Measurements from ENCODE around the gene MARCKSL1.

Gene MARCKSL1

DNA sequence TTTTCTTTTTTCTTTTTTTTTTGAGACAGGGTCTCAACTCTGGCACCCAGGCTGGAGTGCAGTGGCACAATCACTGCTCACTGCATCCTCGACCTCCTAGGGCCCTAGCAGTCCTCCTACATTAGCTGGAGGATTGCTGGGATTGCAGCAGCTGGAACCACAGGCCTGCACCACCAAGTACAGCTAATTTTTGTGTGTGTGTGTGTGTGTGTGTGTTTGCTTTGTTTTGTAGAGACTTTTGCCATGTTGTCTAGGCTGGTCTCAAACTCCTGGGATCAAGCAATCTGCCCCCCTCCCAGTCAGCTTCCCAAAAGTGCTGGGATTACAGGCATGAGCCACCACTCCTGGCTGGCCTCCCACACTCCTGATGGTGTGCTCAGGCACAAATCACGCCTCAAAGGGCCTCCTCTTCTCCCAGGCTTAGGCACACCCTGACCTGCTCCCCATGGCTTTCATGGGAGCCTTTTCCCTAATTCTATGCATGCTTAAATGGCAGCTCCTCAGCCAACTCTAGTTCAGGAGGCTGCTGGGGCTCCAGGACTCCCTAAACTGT lies 16.9 kb upstream of the MARCKSL1 start:
- no peak overlapping the region for H3K4me3 ChIP-seq (ENCODE audit: low read length)
- DNase-seq (ENCODE audit: low read depth): no peak
- TF ChIP-seq, protein P1, sequence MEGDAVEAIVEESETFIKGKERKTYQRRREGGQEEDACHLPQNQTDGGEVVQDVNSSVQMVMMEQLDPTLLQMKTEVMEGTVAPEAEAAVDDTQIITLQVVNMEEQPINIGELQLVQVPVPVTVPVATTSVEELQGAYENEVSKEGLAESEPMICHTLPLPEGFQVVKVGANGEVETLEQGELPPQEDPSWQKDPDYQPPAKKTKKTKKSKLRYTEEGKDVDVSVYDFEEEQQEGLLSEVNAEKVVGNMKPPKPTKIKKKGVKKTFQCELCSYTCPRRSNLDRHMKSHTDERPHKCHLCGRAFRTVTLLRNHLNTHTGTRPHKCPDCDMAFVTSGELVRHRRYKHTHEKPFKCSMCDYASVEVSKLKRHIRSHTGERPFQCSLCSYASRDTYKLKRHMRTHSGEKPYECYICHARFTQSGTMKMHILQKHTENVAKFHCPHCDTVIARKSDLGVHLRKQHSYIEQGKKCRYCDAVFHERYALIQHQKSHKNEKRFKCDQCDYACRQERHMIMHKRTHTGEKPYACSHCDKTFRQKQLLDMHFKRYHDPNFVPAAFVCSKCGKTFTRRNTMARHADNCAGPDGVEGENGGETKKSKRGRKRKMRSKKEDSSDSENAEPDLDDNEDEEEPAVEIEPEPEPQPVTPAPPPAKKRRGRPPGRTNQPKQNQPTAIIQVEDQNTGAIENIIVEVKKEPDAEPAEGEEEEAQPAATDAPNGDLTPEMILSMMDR (IDR thresholded peaks at IDR 0.05; ENCODE audit: insufficient read depth, low read depth, low read length, missing control alignments): no peak

DNA sequence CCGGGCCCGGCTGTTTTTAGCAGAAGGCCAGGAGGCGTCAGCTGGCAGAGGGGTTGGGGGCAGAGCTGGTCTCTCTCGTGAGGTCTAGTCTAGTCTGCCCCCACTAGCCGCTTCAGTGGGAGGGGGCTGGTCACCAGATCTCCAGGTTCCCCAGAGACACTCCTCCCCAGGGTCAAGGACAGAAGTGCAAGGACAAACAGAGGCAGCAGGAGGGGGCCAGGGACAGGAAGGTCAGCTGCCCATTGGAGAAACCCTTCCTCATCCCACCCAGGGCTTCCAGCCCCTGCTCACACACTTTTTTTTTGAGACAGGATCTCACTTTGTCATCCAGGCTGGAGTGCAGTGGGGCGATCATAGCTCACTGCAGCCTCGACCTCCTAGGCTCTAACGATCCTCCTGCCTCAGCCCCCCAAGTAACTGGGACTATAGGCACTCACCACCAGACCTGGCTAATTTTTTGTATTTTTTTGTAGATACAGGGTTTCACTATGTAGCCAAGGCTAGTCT lies 16.3 kb upstream of the MARCKSL1 start:
- peak overlapping the region; percentile 60 for H3K4me3 ChIP-seq (ENCODE audit: low read length)
- TF ChIP-seq, protein P1 (IDR thresholded peaks at IDR 0.05; ENCODE audit: insufficient read depth, low read depth, low read length, missing control alignments): no peak
- no peak for DNase-seq (ENCODE audit: low read depth)

DNA sequence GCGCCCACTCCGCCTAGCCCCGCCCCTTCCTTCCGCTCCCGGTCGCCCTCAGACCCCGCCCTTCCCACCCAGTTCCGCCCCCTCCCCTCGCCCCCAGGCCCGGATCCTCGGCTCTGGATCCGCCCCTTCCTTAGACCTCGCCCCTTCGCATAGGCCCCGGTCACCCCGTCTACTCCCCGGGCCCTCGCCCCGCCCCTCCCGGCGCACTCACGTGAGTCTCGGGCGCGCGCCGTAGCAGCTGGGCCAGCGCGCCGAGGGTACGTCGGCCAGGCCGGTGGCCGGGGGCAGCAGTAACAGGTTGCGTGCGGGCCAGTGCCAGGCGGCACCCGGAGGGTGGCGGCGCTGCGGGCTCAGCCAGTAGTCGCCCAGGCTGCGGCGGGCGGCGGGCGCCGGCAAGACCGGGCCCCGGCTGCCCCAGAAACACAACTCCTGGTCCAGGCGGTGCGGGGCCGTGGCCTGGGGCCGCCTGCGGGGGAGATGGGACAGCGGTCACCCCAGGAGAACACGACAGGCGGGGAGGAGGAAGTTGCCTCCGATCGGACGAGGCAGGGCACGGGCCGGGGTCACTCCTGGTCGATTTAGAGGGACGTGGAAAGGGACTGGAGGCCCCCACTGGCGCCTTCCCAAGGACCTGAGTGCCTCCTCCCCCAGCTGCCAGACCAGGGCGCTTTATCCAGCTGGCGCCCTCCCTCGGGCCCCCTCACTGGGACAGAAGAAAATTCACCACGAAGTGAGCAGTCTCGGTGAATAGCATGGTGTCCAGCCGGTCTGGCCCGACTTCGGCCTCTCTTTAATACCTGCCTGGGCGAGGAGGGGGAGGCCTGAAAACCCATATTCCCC lies 15.6 kb upstream of the MARCKSL1 start:
- TF ChIP-seq, protein P1 (IDR thresholded peaks at IDR 0.05; ENCODE audit: insufficient read depth, low read depth, low read length, missing control alignments): no peak
- H3K4me3 ChIP-seq (ENCODE audit: low read length): peak overlapping the region; percentile 60
- peak; percentile 91 for DNase-seq (ENCODE audit: low read depth)

DNA sequence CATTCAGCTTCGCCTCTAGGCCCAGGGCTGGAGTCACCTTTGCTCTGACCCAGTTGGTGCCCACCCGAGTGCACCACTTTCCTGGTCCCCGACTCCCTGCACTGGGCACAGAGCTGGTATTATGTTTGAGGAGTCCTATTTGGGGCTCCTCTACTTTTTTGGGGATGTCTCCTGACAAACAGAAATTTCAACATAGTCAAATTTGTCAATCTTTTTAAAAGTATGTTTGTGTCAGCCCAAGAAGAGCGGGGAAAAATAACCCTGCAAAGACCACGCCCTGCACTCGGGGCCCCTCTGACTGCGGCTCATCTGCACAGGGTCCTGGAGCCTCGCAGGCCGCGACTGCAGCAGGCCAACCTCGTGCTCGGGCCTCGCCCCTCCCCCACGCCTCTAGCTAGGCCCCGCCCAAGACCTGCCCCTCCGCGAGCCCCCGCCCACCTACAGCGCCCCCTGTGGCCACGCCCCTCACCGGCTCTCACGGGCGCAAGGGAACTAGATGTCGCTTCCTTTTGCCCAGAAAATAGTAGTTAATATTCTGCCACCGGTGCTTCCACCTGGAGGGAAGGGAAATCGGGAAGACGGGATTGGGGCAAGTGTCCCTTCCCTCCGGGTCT lies 14.9 kb upstream of the MARCKSL1 start:
- DNase-seq (ENCODE audit: low read depth): peak; percentile 71
- H3K4me3 ChIP-seq (ENCODE audit: low read length): peak overlapping the region; percentile 60
- TF ChIP-seq, protein P1 (IDR thresholded peaks at IDR 0.05; ENCODE audit: insufficient read depth, low read depth, low read length, missing control alignments): peak; percentile 43

DNA sequence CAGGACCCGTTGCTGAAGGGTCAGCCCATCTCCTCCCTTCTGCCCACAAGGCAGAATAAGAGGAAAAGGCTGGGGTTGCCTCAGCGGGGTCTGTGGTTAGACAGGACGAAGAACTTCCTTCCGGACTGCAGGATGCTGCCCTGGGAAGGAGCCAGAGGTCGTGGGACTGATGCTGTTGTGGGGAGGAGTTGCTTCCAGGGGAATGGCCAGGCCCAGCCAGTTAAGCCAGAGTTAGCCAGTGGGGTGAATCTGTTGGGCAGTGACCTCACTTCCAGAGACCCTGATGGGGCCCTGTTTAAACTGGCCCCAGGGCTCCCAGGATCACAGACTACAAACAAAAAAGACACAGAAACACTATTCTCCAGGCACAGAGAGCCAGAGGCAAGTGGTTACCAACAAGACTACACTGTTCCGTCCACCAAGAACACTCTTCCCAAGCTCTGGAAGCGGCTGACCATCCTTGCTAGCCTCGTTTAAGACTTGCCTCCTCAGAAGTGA lies 13.2 kb upstream of the MARCKSL1 start:
- no peak overlapping the region for H3K4me3 ChIP-seq (ENCODE audit: low read length)
- DNase-seq (ENCODE audit: low read depth): no peak
- TF ChIP-seq, protein P1 (IDR thresholded peaks at IDR 0.05; ENCODE audit: insufficient read depth, low read depth, low read length, missing control alignments): no peak

DNA sequence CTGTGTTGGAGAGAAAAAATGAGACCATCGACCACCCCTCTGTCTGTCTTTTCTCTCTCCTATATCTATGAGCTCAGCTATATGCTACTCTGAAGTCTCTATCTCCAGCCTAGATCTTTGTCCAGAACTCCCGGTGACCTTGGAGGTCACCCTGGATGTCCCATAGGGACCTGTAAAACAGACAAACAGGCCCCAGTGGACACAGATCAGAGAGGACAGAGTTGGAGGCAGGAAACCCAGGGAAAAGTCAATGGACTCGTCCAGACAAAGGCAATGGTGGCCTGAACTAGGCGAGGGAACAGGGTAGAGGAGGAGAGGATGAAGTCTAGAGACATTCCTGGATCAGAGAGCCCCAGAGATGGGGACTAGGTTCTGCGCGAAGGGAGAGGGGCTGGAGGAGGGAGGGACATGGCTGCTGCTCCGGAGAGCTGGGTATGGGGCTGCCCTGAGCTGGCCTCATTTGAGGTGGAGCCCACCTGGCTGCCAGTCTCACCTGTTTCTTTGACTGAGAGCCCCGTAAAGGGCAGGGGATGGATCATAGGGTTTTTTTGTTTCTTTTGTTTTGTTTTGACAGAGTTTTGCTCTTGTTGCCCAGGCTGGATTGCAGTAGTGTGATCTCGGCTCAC lies 10.6 kb upstream of the MARCKSL1 start:
- no peak for DNase-seq (ENCODE audit: low read depth)
- H3K4me3 ChIP-seq (ENCODE audit: low read length): no peak overlapping the region
- TF ChIP-seq, protein P1 (IDR thresholded peaks at IDR 0.05; ENCODE audit: insufficient read depth, low read depth, low read length, missing control alignments): no peak
